BJ (cell line): ENCODE measurements around the gene FYB1. TPM values are rescaled to one million over a fixed set of nuclear protein-coding genes. Genes with fewer than 3 reads are reported as not detected.

Source experiments
- CTCF ChIA-PET: fragments of 350-600 bp; formaldehyde crosslinking; extraction: SDS; loops from one replicate; lab custom pipeline; 2021; ENCODE audit warnings: antibody characterized with exemption, inconsistent platforms; lab: Yijun Ruan, JAX
- POLR2A ChIA-PET: fragments of 300-600 bp; sonication (Branson Sonifier 250); formaldehyde crosslinking; extraction: SDS; loops from one replicate; lab custom pipeline; 2021; ENCODE audit warnings: antibody characterized with exemption; lab: Charles Lee
- DNase-seq: peaks from one replicate; pipeline ENCODE4 v3.0.0-alpha.2; 2011; ENCODE audit warnings: low read depth
- H3K27me3 ChIP-seq: 2 replicates; pipeline ENCODE4 v1.6.0; 2011; ENCODE audit warnings: low read length; ENCODE audit not compliant: control insufficient read depth, insufficient read depth
- H3K36me3 ChIP-seq: 2 replicates; pipeline ENCODE4 v1.5.1; 2011; ENCODE audit warnings: low read length; ENCODE audit not compliant: control insufficient read depth, insufficient read depth
- H3K4me3 ChIP-seq: 2 replicates; pipeline ENCODE4 v1.5.1; 2011; ENCODE audit warnings: low read depth, mild to moderate bottlenecking, control low read depth, low read length
- CTCF ChIP-seq: IDR thresholded peaks from 2 replicates; pipeline ENCODE4 v1.5.1; 2011; ENCODE audit warnings: low read depth, mild to moderate bottlenecking, control low read depth, inconsistent platforms, low read length, moderate library complexity; ENCODE audit not compliant: insufficient read depth
- polyA plus RNA-seq: library from polyadenylated mRNA; depleted of rRNA; stranded (reverse); fragments of >200 nt; gene quantifications from 2 replicates; pipeline ENCODE4 v1.2.3, GENCODE V29; 2011

The FYB1 gene
- polyA plus RNA-seq, 1 experiment, result 0.09 TPM

- Histone ChIP-seq H3K27me3 (no peaks in the 10 kb centered on the region), H3K36me3 (no peaks in the 10 kb centered on the region), H3K4me3 (no peak overlapping the region)
- TF ChIP-seq CTCF, result no peak
- POLR2A ChIA-PET, result no interaction called here
- CTCF ChIA-PET, result interaction anchor here (0.9 kb wide), 1 partner anchor 42 kb away, joined by 4 read pairs; no protein-coding TSS in a partner anchor
- DNase-seq, result no peak
Measured at GRCh38 chr5:39260095-39260494, 40.7 kb upstream of the FYB1 start.

- no peak for TF ChIP-seq CTCF
- POLR2A ChIA-PET, result no interaction called here
- H3K36me3 ChIP-seq, result no peaks in the 10 kb centered on the region
- DNase-seq, result no peak
- CTCF ChIA-PET, result interaction anchor here (0.7 to 1.9 kb wide), 2 partner anchors 26 to 457 kb away, joined by 3 to 6 read pairs; no protein-coding TSS in a partner anchor
- no peaks in the 10 kb centered on the region for H3K27me3 ChIP-seq
- no peak overlapping the region for H3K4me3 ChIP-seq
Measured at GRCh38 chr5:39257554-39257953, 38.2 kb upstream of the FYB1 start.

- TF ChIP-seq CTCF, result no peak
- peak; percentile 20 for DNase-seq
- H3K36me3 ChIP-seq, result no peaks in the 10 kb centered on the region
- no peaks in the 10 kb centered on the region for H3K27me3 ChIP-seq
- ChIA-PET POLR2A (no interaction called here), CTCF (no interaction called here)
- no peak overlapping the region for H3K4me3 ChIP-seq
Measured at GRCh38 chr5:39256477-39257235, 37.3 kb upstream of the FYB1 start.

- ChIA-PET CTCF (interaction anchor here (1.5 kb wide), 1 partner anchor 38 kb away, joined by 6 read pairs; no protein-coding TSS in a partner anchor), POLR2A (no interaction called here)
- no peak overlapping the region for H3K4me3 ChIP-seq
- no peak for TF ChIP-seq CTCF
- H3K36me3 ChIP-seq, result no peaks in the 10 kb centered on the region
- DNase-seq, result no peak
- H3K27me3 ChIP-seq, result no peaks in the 10 kb centered on the region
Measured at GRCh38 chr5:39255406-39255805, 36.0 kb upstream of the FYB1 start.

GRCh38 chr5:39254671-39255070, 35.3 kb upstream of the FYB1 start:
- DNase-seq, result no peak
- no peaks in the 10 kb centered on the region for H3K36me3 ChIP-seq
- ChIA-PET POLR2A (no interaction called here), CTCF (interaction anchor here (1.5 kb wide), 1 partner anchor 37 kb away, joined by 6 read pairs; no protein-coding TSS in a partner anchor)
- H3K4me3 ChIP-seq, result no peak overlapping the region
- H3K27me3 ChIP-seq, result no peaks in the 10 kb centered on the region
- TF ChIP-seq CTCF, result no peak
